ENCODE data around the gene PPT2. TPM values are rescaled to one million over a fixed set of nuclear protein-coding genes. Genes with fewer than 3 reads are reported as not detected.

Gene PPT2
- 73.5 and 109 TPM in 2 replicates for total RNA-seq (2014; rRNA removed; shearing (Covaris generic))
- 70.6 and 76.0 TPM in 2 replicates for polyA plus RNA-seq (2015; cell fraction: cytosol; rRNA removed)
- 63.7 and 199 TPM in 2 replicates for polyA plus RNA-seq (2015; cell fraction: nucleus; rRNA removed)

DNA sequence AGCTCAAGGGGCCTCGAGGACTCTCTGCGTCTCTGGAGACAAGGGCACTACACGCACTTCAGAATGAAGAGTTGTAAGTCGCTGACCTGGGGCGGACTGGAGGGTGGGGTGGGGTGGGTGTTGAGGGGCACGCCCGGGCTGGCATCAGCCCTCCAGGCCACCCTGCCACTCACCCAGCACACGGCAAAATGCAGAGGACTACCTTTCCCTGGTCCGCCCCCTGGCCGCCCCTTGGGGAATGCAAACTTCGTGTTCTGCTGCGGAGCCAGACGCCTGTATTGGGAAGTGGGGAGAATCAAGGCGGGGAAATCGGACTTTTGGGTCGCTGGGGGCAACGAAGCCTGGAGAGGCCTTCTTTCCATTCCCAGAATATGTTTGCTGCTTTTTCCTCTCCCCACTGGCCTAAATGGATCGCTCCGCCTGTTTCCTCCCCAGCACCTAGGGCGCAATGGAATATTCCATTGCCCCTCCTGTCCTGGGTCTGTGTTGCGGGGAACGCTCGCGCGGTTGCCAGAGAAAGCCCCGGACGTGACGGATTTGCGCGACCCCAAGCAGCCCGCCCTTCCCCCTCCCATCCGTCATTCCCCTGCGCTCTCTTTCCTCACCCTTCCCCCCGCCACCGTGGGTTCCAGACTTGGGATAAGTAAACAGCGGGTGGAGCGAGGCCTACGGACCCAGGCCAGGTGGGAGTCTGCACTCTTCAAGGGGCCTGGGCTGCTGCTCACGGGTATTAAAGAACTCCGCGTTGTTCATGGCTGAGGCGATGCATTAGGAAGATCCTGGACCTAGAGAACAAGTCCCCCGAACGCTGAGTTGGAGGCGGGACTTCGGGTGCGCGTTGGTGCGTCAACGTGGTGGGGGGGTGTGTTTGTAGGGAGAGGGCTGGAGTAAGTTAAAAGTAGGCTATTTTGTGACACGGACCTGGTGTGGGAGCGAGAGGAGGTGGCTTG, at the start of gene PPT2:
Gene PPT2 (plus strand): TSS at position 578 of the 950 bp plus-strand sequence. CDS start 454 bp downstream, outside the sequence.
- DNase-seq (ENCODE audit: low read depth, low spot score), result peak; percentile 93
- in situ Hi-C loops (cut with HindIII; ENCODE audit: low pct_unique_long_range_greater_than_20kb, low sequenced_read_pairs), result no loop called here

DNA sequence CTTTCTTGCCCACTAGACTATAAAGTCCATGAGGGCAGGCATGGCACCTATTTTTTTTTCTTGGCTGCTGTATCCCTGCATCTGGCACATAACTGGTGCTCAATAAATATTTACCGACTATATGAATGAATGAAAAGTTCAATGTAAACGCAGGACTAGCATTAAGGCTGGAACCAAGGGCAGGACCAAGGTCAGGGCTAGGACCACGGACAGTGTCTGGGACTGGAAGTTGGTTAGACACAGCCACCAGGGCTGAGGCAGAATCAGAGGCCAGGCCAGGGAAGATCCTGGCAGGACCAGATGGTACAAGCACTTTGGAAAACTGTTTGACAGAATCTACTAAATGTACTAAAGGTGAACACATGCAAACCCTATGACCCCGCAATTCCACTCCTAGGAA, 48.5 kb upstream of the PPT2 start:
- in situ Hi-C loops (cut with HindIII; ENCODE audit: low pct_unique_long_range_greater_than_20kb, low sequenced_read_pairs), result no loop called here
- DNase-seq (ENCODE audit: low read depth, low spot score), result no peak

DNA sequence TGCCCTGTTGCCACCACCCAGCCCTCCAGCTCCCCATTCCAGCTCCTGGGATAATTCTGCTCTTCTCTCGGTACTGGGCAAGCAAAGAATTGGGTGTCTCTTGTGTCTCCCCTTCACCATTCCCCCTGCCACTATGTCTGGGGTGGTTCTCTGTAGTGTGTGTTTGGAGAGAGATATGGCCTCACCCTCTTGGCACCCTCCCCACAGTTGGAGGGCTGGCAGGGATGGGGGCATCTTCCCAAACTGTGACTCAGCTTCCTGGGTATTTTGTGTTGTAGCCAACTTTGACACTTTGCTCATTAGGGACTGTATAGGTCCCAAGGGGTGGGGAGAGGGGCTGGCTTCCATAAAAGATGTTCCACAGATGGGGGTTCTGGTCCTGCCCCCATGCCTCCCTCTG, 46.5 kb upstream of the PPT2 start:
- in situ Hi-C loops (cut with HindIII; ENCODE audit: low pct_unique_long_range_greater_than_20kb, low sequenced_read_pairs), result no loop called here
- no peak for DNase-seq (ENCODE audit: low read depth, low spot score)

GRCh38 chr6:32108094-32108627, 45.8 kb upstream of the PPT2 start:
- in situ Hi-C loops (cut with HindIII; ENCODE audit: low pct_unique_long_range_greater_than_20kb, low sequenced_read_pairs), result no loop called here

GRCh38 chr6:32108727-32109113, 45.2 kb upstream of the PPT2 start:
- in situ Hi-C loops (cut with HindIII; ENCODE audit: low pct_unique_long_range_greater_than_20kb, low sequenced_read_pairs), result no loop called here
- DNase-seq (ENCODE audit: low read depth, low spot score), result no peak

More at GRCh38 chr6:32108094-32108627, 45.8 kb upstream of the PPT2 start:
- no peak for DNase-seq (ENCODE audit: low read depth, low spot score)

DNA sequence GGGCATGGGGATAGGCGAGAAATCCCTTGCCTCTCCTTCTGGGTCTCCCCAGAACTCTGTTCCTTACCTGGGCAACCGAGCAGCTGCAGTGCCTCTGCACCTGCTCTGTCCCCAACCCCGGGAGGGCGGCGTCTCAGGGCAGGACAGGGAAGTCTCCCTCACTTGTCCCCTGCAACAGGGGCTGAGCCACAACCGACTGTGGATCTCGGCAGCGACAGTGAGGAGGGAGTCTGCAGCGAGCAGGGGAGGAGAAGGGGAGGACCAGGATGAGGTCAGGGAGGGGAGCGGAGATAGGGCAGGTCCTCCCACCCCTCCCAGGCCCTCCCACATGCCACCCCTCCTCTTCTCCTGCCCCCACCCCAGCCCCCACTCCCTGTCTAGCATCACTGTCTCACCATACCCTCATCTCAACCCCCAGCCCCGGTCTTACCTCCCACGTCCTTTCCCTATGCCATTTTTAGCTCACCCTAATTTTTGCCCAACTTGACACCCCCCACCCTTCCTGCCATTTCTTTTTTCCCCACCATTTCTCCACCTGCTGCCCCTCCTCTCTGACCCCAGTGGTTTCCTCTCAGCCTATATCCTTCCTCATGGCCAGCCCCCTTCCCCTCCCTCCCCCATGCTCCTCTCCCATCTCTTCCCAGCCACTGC, 44.7 kb upstream of the PPT2 start, which contains the start of gene TNXB:
Gene TNXB (minus strand): TSS at position 225 of the 651 bp plus-strand sequence. CDS start 11,140 bp downstream, outside the sequence.
- in situ Hi-C loops (cut with HindIII; ENCODE audit: low pct_unique_long_range_greater_than_20kb, low sequenced_read_pairs), result no loop called here
- DNase-seq (ENCODE audit: low read depth, low spot score), result no peak

DNA sequence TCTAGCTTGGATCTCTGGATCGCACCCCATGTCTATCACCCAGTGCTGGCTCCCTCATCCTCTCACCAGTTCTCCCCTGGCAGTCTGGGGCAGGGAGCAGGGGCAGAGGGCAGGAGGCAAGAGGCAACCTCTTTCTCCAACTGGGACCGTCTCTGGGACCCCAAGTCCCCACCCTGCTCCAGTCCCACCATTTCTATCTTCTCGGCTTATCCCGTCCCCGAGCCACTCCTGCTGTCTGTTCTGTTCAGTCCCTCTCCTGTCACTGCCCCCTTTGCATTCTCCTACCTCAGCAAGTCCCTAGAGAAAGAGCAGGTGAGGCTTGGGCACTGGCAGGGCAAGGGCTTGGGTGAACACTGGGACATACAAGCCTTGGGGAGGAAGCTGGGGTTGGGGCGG, 44.2 kb upstream of the PPT2 start:
- in situ Hi-C loops (cut with HindIII; ENCODE audit: low pct_unique_long_range_greater_than_20kb, low sequenced_read_pairs), result no loop called here
- no peak for DNase-seq (ENCODE audit: low read depth, low spot score)

- no peak for DNase-seq (ENCODE audit: low read depth, low spot score)
- in situ Hi-C loops (cut with HindIII; ENCODE audit: low pct_unique_long_range_greater_than_20kb, low sequenced_read_pairs), result no loop called here
Measured at GRCh38 chr6:32110632-32111031, 43.3 kb upstream of the PPT2 start.

DNA sequence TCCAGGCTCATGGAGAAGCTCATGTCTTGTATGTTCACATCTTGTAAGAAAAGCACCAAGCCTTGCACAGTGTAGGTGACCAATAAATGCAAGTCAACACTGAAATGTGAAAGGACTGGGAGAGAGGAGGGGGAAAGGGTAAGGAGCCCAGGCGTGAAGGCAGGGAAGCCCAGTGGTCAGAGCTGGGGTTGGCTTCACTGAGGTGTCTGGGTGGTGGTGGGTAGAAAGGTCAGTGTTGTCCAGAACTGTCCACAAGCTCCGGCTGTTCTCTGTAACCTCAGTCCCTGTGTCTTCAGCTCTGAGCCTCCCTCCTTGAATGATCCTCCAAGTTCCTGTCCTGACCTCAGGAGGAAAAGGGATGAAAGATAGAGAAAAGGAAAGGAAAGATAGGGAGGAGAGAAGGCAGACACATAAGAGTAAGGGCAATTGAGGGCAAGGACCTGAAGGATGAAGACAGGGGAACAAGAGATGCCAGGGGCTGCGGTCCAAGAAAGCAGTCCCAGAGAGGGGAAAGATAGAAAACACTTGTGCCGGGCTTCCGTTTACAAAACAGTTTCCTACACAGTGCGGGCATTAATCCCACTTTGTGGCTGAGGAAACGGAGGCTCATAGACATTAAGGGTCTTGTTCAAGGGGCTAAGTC, 42.4 kb upstream of the PPT2 start:
- in situ Hi-C loops (cut with HindIII; ENCODE audit: low pct_unique_long_range_greater_than_20kb, low sequenced_read_pairs), result no loop called here
- DNase-seq (ENCODE audit: low read depth, low spot score), result no peak

GRCh38 chr6:32112431-32112980, 41.4 kb upstream of the PPT2 start:
- no peak for DNase-seq (ENCODE audit: low read depth, low spot score)
- in situ Hi-C loops (cut with HindIII; ENCODE audit: low pct_unique_long_range_greater_than_20kb, low sequenced_read_pairs), result no loop called here

- in situ Hi-C loops (cut with HindIII; ENCODE audit: low pct_unique_long_range_greater_than_20kb, low sequenced_read_pairs), result no loop called here
Measured at GRCh38 chr6:32113386-32114352, 40.3 kb upstream of the PPT2 start.

GRCh38 chr6:32114796-32115195, 39.1 kb upstream of the PPT2 start:
- in situ Hi-C loops (cut with HindIII; ENCODE audit: low pct_unique_long_range_greater_than_20kb, low sequenced_read_pairs), result no loop called here
- DNase-seq (ENCODE audit: low read depth, low spot score), result no peak

More at GRCh38 chr6:32113386-32114352, 40.3 kb upstream of the PPT2 start:
- peak; percentile 55 for DNase-seq (ENCODE audit: low read depth, low spot score)

DNA sequence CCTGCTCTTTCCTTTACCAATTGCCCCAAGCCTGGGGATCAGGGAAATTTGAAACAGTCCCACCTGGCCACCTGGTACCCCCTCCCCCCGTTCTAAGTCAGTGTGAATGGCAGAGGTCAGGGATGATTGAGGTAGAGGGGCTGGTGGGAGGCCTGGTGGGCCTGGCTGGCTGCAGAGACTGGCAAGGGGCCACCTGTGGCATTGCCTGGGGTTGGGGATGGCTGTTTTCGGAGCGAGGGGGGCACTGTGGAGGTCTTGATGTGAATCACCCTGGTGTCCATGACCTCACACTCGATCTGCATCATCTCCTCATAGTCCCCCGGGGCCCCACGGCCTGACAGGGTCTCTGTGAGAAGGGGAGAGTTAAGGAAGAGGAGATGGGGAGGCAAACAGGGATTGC, 38.3 kb upstream of the PPT2 start:
- in situ Hi-C loops (cut with HindIII; ENCODE audit: low pct_unique_long_range_greater_than_20kb, low sequenced_read_pairs), result no loop called here
- DNase-seq (ENCODE audit: low read depth, low spot score), result no peak

DNA sequence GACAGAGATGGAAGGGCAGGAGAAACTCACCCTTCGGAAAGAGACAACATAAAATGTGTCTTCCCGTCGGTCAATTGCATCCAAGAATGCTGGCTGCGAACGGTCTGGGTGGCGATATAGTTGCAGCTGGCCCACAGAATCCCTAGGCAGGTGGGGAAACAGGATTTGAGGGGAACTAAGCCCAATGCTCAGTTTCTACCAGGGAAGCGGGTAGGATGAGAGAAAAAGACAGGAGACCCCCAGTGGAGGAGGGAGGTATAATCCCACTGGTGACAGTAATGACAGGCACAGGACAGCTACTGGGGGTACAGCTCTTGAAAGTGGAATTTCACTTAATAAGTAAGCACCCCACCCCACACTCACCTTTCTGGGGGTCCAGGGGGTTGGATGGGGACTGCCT, 37.3 kb upstream of the PPT2 start:
- peak; percentile 48 for DNase-seq (ENCODE audit: low read depth, low spot score)
- in situ Hi-C loops (cut with HindIII; ENCODE audit: low pct_unique_long_range_greater_than_20kb, low sequenced_read_pairs), result no loop called here

- no peak for DNase-seq (ENCODE audit: low read depth, low spot score)
- in situ Hi-C loops (cut with HindIII; ENCODE audit: low pct_unique_long_range_greater_than_20kb, low sequenced_read_pairs), result no loop called here
Measured at GRCh38 chr6:32117461-32117860, 36.5 kb upstream of the PPT2 start.

DNA sequence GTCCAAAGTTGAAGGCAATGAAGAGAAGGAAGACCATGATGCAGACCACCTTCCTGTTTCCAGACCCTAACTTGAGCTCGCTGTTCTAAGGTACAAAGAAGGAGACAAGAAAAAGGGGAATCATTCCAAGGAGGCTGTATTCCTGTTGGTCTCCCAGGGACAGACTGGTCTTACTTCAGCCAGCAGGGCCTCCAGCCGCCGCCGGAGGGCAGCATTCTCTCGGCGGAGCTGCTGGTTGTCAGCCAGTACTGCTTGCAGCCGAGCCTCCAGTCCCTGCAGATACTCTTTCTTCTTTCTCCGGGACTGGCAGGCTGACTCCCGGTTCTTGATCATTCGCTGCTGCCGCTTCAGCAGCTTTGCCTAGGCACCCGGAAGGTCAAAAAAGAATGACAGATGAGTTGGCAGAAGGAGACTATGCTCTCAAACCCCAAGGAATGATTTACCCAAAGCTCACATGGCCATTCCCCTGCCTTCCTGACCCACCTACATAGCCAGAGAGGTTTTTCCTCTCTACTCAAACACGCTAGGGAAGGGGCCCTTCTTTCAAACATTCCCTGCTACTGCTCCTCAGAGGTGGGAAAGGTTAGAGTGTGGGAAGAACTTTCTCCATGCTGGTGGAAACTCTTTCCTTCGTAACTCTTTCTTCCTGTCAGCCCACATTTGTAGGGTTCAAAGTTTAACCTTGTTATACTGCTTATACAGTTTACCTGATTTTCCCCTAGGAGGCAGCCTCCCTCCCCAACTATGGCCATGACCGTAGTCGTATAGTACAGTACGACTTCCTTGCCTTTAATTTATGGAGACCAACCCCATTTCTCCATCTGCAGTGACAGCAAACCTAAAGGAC, 34.9 kb upstream of the PPT2 start:
- in situ Hi-C loops (cut with HindIII; ENCODE audit: low pct_unique_long_range_greater_than_20kb, low sequenced_read_pairs), result no loop called here

More for the DNA sequence above, 34.9 kb upstream of the PPT2 start:
- peak; percentile 85 for DNase-seq (ENCODE audit: low read depth, low spot score)

Data from SK-MEL-5 (cell line).